ENCODE results near the gene CDK19.
A peak's percentile ranks its signal among the peaks of the same experiment; 100 is the strongest.

The CDK19 gene

DNA sequence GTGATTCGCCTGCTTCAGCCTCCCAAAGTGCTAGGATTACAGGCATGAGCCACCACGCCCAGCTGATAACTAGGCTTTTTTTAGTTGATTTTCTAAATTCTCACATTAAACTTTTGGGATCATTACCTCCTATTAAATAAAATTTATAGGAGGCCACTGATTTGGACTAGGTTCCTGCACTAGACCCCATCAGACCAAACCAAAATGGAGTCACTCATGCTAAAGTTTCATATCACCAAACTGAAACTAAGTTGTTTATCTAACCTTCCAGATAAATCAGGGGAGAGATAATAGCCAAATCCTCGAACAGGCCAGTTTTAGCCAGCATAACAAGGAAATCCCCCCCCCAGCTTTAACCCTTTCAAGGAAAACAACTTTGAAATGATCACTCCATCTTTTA lies 240.5 kb downstream of the CDK19 start:
- no peak overlapping the region for H3K27ac ChIP-seq (ENCODE audit: low read length, poor library complexity, severe bottlenecking)
- no peak overlapping the region for H3K14ac ChIP-seq (ENCODE audit: low read length in 2 of 2)
- no peak for DNase-seq
- H2AFZ ChIP-seq (ENCODE audit: low read depth, low read length) = no peak overlapping the region
- no peaks in the 10 kb centered on the region for H3K27me3 ChIP-seq (ENCODE audit: control insufficient read depth in 1 of 2, insufficient read depth in 1 of 2, low read length in 2 of 2)
- no peak overlapping the region for H3K23ac ChIP-seq (ENCODE audit: low read length in 2 of 2)
- H3K79me1 ChIP-seq (replicated peaks; ENCODE audit: low read length, poor library complexity, severe bottlenecking) = no peaks in the 10 kb centered on the region
- no peak overlapping the region for H3K4me3 ChIP-seq (ENCODE audit: insufficient read depth in 1 of 2, low read depth in 1 of 2, low read length in 2 of 2)
- whole genome bisulfite sequencing = 76% methylated on average over 2 of the region's 3 CpGs
- no peak overlapping the region for H2BK5ac ChIP-seq (ENCODE audit: low read depth, low read length, poor library complexity, severe bottlenecking)
- H3K4ac ChIP-seq (ENCODE audit: low read depth in 1 of 2, low read length in 2 of 2) = no peak overlapping the region
- H3K36me3 ChIP-seq (ENCODE audit: control insufficient read depth in 1 of 2, insufficient read depth in 2 of 2, low read depth in 1 of 2, low read length in 2 of 2) = no peaks in the 10 kb centered on the region
- no peak overlapping the region for H4K91ac ChIP-seq (ENCODE audit: low read length)
- H4K8ac ChIP-seq (ENCODE audit: low read length) = no peak overlapping the region
- H2BK12ac ChIP-seq (ENCODE audit: low read length in 2 of 2) = no peak overlapping the region
- H2BK15ac ChIP-seq (ENCODE audit: low read depth, poor library complexity, severe bottlenecking) = no peak overlapping the region
- H3K9me3 ChIP-seq (ENCODE audit: control insufficient read depth, low read length) = no peaks in the 10 kb centered on the region
- H2BK120ac ChIP-seq (ENCODE audit: low read depth, low read length) = no peak overlapping the region
- H3K18ac ChIP-seq (ENCODE audit: low read depth in 1 of 2, low read length in 2 of 2) = no peak overlapping the region
- peaks cover 2% of the 10 kb centered on the region for H3K4me1 ChIP-seq (ENCODE audit: control insufficient read depth, insufficient read depth, low read depth, low read length)
- no peak overlapping the region for H2AK5ac ChIP-seq (ENCODE audit: low read length, severe bottlenecking)
- no peak overlapping the region for H3K4me2 ChIP-seq (ENCODE audit: low read length, poor library complexity, severe bottlenecking)
- H3K9ac ChIP-seq (ENCODE audit: low read length) = no peak overlapping the region

- no peak overlapping the region for H2BK120ac ChIP-seq (ENCODE audit: low read depth, low read length)
- no peak overlapping the region for H2AK5ac ChIP-seq (ENCODE audit: low read length, severe bottlenecking)
- H4K91ac ChIP-seq (ENCODE audit: low read length) = no peak overlapping the region
- no peaks in the 10 kb centered on the region for H3K79me1 ChIP-seq (replicated peaks; ENCODE audit: low read length, poor library complexity, severe bottlenecking)
- no peak overlapping the region for H4K8ac ChIP-seq (ENCODE audit: low read length)
- H3K18ac ChIP-seq (ENCODE audit: low read depth in 1 of 2, low read length in 2 of 2) = no peak overlapping the region
- WGBS = 80% methylated on average over 1 of the region's 2 CpGs
- H3K36me3 ChIP-seq (ENCODE audit: control insufficient read depth in 1 of 2, insufficient read depth in 2 of 2, low read depth in 1 of 2, low read length in 2 of 2) = no peaks in the 10 kb centered on the region
- H3K27me3 ChIP-seq (ENCODE audit: control insufficient read depth in 1 of 2, insufficient read depth in 1 of 2, low read length in 2 of 2) = no peaks in the 10 kb centered on the region
- H3K14ac ChIP-seq (ENCODE audit: low read length in 2 of 2) = no peak overlapping the region
- no peak overlapping the region for H3K4ac ChIP-seq (ENCODE audit: low read depth in 1 of 2, low read length in 2 of 2)
- no peak overlapping the region for H2BK5ac ChIP-seq (ENCODE audit: low read depth, low read length, poor library complexity, severe bottlenecking)
- no peak overlapping the region for H2BK12ac ChIP-seq (ENCODE audit: low read length in 2 of 2)
- no peak overlapping the region for H2BK15ac ChIP-seq (ENCODE audit: low read depth, poor library complexity, severe bottlenecking)
- H3K4me2 ChIP-seq (ENCODE audit: low read length, poor library complexity, severe bottlenecking) = no peak overlapping the region
- H3K9me3 ChIP-seq (ENCODE audit: control insufficient read depth, low read length) = no peaks in the 10 kb centered on the region
- H3K27ac ChIP-seq (ENCODE audit: low read length, poor library complexity, severe bottlenecking) = no peak overlapping the region
- peaks cover 2% of the 10 kb centered on the region for H3K4me1 ChIP-seq (ENCODE audit: control insufficient read depth, insufficient read depth, low read depth, low read length)
- H2AFZ ChIP-seq (ENCODE audit: low read depth, low read length) = peak overlapping the region; percentile 51
- H3K4me3 ChIP-seq (ENCODE audit: insufficient read depth in 1 of 2, low read depth in 1 of 2, low read length in 2 of 2) = no peak overlapping the region
- DNase-seq = no peak
- H3K23ac ChIP-seq (ENCODE audit: low read length in 2 of 2) = no peak overlapping the region
- peak overlapping the region; percentile 14 for H3K9ac ChIP-seq (ENCODE audit: low read length)
Measured at GRCh38 chr6:110573537-110573936, 241.7 kb downstream of the CDK19 start.

DNA sequence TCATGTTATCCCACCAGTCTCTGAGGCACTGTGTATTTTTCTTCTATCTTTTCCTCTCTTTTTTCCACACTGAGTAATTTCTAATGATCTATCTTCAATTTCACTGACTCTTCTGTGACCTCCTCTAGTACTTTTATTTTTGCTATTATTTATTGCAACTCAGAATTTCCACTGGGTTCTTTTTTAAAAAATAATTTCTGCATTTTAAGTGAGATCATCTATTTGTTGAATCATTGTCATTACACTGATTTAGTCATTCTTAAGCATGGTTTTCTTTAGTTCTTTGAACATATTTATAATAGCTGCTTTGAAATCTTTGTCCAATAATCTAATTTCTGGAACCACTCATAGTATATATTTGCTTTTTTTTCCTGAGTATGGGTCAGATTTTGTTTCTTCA lies 242.1 kb downstream of the CDK19 start:
- H2BK15ac ChIP-seq (ENCODE audit: low read depth, poor library complexity, severe bottlenecking) = no peak overlapping the region
- no peak overlapping the region for H4K8ac ChIP-seq (ENCODE audit: low read length)

DNA sequence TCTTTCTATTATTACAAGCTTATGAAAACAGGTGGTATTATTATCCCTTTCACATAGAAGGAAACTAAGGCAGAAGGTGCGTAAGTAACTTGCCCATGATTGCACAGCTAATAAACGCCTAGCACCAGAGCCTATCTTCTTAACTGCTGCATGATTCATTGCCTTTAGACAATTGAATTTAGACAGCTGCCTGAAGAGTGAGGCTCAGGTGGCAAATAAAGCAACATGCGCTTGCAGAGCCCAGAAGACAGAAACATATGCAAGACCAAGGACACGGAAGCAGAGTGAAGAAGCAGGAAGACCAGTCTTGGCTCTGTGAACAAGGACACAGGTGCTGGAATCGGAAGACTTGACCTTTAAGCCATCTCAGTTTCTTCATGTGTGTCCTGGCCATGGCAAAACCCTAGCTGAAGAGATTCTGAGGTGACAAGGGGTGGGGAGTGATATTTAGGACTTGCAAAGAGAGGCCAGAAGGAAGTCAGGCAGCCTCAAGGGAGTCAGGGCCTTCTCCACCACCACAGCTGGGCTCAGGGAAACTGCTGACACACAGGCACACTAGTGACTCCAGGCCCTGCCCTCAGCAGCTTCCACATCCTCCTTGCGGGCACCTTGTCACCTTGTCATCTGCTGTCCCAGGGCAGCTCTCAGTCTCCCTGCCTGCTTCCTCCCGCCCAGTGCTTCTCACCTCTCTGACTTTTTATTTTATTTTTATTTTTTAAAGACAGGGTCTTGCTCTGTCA lies 247.1 kb downstream of the CDK19 start:
- Histone ChIP-seq H3K79me1 (replicated peaks; ENCODE audit: low read length, poor library complexity, severe bottlenecking) (no peaks in the 10 kb centered on the region), H3K4me1 (ENCODE audit: control insufficient read depth, insufficient read depth, low read depth, low read length) (peaks cover 6% of the 10 kb centered on the region), H2AK5ac (ENCODE audit: low read length, severe bottlenecking) (no peak overlapping the region), H2BK15ac (ENCODE audit: low read depth, poor library complexity, severe bottlenecking) (no peak overlapping the region), H3K18ac (ENCODE audit: low read depth in 1 of 2, low read length in 2 of 2) (no peak overlapping the region), H2AFZ (ENCODE audit: low read depth, low read length) (no peak overlapping the region), H3K9me3 (ENCODE audit: control insufficient read depth, low read length) (no peaks in the 10 kb centered on the region), H4K91ac (ENCODE audit: low read length) (no peak overlapping the region), H3K27ac (ENCODE audit: low read length, poor library complexity, severe bottlenecking) (no peak overlapping the region), H2BK120ac (ENCODE audit: low read depth, low read length) (no peak overlapping the region), H4K8ac (ENCODE audit: low read length) (no peak overlapping the region), H3K4me2 (ENCODE audit: low read length, poor library complexity, severe bottlenecking) (no peak overlapping the region), H3K27me3 (ENCODE audit: control insufficient read depth in 1 of 2, insufficient read depth in 1 of 2, low read length in 2 of 2) (no peaks in the 10 kb centered on the region), H3K4me3 (ENCODE audit: insufficient read depth in 1 of 2, low read depth in 1 of 2, low read length in 2 of 2) (no peak overlapping the region), H3K4ac (ENCODE audit: low read depth in 1 of 2, low read length in 2 of 2) (no peak overlapping the region), H3K23ac (ENCODE audit: low read length in 2 of 2) (no peak overlapping the region), H3K36me3 (ENCODE audit: control insufficient read depth in 1 of 2, insufficient read depth in 2 of 2, low read depth in 1 of 2, low read length in 2 of 2) (no peaks in the 10 kb centered on the region), H2BK5ac (ENCODE audit: low read depth, low read length, poor library complexity, severe bottlenecking) (no peak overlapping the region), H3K9ac (ENCODE audit: low read length) (no peak overlapping the region), H2BK12ac (ENCODE audit: low read length in 2 of 2) (no peak overlapping the region), H3K14ac (ENCODE audit: low read length in 2 of 2) (no peak overlapping the region)
- DNase-seq = no peak
- WGBS = 78% methylated on average over 6 of the region's 7 CpGs

More for the DNA sequence above, 242.1 kb downstream of the CDK19 start:
- Histone ChIP-seq H3K14ac (ENCODE audit: low read length in 2 of 2) (no peak overlapping the region), H3K27me3 (ENCODE audit: control insufficient read depth in 1 of 2, insufficient read depth in 1 of 2, low read length in 2 of 2) (no peaks in the 10 kb centered on the region), H4K91ac (ENCODE audit: low read length) (no peak overlapping the region), H2BK5ac (ENCODE audit: low read depth, low read length, poor library complexity, severe bottlenecking) (no peak overlapping the region), H3K36me3 (ENCODE audit: control insufficient read depth in 1 of 2, insufficient read depth in 2 of 2, low read depth in 1 of 2, low read length in 2 of 2) (no peaks in the 10 kb centered on the region), H3K4me2 (ENCODE audit: low read length, poor library complexity, severe bottlenecking) (no peak overlapping the region), H2AK5ac (ENCODE audit: low read length, severe bottlenecking) (no peak overlapping the region), H2BK120ac (ENCODE audit: low read depth, low read length) (no peak overlapping the region), H3K18ac (ENCODE audit: low read depth in 1 of 2, low read length in 2 of 2) (no peak overlapping the region), H3K79me1 (replicated peaks; ENCODE audit: low read length, poor library complexity, severe bottlenecking) (no peaks in the 10 kb centered on the region), H3K4ac (ENCODE audit: low read depth in 1 of 2, low read length in 2 of 2) (no peak overlapping the region), H3K4me1 (ENCODE audit: control insufficient read depth, insufficient read depth, low read depth, low read length) (peaks cover 2% of the 10 kb centered on the region), H3K23ac (ENCODE audit: low read length in 2 of 2) (no peak overlapping the region), H3K27ac (ENCODE audit: low read length, poor library complexity, severe bottlenecking) (no peak overlapping the region), H3K9me3 (ENCODE audit: control insufficient read depth, low read length) (no peaks in the 10 kb centered on the region), H3K9ac (ENCODE audit: low read length) (peak overlapping the region; percentile 14), H2BK12ac (ENCODE audit: low read length in 2 of 2) (no peak overlapping the region), H2AFZ (ENCODE audit: low read depth, low read length) (no peak overlapping the region), H3K4me3 (ENCODE audit: insufficient read depth in 1 of 2, low read depth in 1 of 2, low read length in 2 of 2) (no peak overlapping the region)
- no peak for DNase-seq
